Stimulated activated CD8-positive, alpha-beta memory T cell treated with anti-CD3 and anti-CD28 coated beads, Interleukin-2, amount 100 ng/mL, for 1 hour (primary cell): ENCODE results near the gene SYAP1.
A peak's percentile ranks its signal among the peaks of the same experiment; 100 is the strongest.
"Not testable (repeated sequence)": the region's sequence is repeated elsewhere in the genome, so short reads cannot be mapped to it uniquely, and the experiment has no call there.

ENCODE experiments used
- DNase-seq, 2 donors: peaks; one replicate each; pipeline ENCODE4 v3.0.0-alpha.2; 2020; ENCODE audit warnings: low read depth in 2 of 2

SYAP1 gene, protein sequence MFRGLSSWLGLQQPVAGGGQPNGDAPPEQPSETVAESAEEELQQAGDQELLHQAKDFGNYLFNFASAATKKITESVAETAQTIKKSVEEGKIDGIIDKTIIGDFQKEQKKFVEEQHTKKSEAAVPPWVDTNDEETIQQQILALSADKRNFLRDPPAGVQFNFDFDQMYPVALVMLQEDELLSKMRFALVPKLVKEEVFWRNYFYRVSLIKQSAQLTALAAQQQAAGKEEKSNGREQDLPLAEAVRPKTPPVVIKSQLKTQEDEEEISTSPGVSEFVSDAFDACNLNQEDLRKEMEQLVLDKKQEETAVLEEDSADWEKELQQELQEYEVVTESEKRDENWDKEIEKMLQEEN

DNA sequence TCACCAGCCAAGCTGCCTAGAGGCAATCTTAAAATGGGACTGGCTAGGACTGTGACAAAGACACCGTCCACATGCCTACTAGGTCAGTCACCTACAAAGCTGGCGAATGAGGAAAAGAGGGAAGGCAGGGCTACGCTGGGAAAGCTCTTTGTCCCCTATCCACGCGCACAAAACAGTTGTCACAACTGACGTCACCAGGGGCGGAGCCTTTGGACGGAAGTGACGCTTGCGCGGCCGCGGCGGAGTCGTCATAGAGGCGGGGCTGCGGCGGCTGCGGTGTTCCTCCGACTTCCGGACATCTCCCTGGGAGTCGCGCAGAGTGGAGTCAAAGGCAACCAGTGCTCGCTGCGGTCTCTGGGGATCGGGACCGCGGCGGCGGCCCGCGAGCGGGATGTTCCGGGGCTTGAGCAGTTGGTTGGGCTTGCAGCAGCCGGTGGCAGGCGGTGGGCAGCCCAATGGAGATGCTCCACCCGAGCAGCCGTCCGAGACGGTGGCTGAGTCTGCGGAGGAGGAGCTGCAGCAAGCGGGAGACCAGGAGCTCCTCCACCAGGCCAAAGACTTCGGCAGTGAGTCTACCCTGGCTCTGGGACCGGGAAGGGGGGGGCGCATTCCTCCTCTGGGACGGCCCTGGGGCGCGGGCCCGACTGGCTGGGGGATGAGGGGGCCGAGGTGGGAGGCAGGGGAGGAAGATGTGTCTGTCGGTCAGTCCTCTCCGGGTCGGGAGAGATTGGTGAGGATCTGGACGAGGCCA lies at the start of gene SYAP1:
SYAP1 (plus strand) TSS at position 279 of the 751 bp plus-strand sequence; CDS start at position 392, 113 bp downstream.
- peak; percentile 84 to 96 for DNase-seq

DNA sequence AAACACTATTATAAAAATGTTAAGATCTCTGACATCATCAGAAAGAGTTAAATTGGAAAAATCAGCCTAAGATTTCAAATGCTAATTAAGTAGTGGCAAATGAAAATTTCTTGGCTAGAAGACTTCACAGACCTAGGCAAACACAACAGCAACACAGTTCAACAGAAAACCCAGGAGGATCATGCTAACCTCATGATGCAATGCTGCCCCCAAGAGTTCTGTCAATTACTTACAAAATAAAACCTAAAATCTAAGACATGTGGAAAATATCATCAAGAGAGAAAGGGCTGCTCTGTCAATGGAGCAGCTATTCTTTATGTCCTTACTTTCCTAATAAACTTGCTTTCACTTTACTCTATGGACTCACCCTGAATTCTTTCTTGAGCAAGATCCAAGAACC lies 48.4 kb upstream of the SYAP1 start:
- DNase-seq, result no peak

DNA sequence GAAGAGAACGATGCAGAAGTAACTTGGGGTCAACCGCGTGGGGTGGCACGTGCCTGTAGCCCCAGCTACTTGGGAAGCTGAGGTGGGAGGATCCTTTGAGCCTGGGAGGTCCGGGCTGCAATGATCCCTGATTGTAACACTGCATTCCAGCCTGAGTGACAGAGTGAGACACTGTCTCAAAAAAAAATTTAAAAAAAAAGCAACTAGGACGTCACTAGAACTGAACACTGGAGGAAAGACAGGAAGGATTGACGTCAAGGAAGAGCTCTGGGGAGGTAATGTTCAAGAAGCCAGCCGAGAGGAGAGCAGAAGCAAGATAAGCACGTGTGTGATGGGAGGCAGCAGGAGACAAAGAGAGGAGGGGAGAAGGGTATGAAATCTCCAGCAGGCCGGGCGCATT lies 40.7 kb upstream of the SYAP1 start:
- no peak for DNase-seq

DNA sequence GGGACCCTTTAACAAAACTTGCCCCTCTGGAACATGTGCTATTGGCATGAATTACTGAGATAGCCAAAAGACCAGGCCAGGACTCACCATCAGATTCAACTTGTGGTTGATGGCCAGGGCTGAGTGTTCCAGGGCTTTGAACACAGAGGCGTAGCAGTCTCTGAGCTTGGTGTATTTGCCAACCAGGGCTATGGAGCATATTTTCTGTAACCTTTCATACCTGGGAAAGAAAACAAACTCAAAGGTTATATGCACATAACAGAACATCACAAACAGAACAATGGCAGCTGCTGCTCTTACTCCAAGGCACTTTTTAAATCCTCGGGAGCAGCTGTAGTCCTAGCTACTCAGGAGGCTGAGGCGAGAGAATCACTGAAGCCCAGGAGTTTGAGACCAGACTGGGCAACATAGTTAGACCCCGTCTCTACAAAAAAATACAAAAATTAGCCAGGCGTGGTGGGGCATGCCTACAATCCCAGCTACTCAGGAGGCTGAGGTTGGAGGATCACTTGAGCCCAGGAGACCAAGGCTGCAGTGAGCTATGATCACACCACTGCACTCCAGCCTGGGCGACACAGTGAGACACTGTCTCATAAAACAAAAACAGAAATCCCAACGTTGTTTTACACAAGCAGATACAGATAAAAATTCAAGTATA lies 36.3 kb upstream of the SYAP1 start:
- no peak for DNase-seq

DNA sequence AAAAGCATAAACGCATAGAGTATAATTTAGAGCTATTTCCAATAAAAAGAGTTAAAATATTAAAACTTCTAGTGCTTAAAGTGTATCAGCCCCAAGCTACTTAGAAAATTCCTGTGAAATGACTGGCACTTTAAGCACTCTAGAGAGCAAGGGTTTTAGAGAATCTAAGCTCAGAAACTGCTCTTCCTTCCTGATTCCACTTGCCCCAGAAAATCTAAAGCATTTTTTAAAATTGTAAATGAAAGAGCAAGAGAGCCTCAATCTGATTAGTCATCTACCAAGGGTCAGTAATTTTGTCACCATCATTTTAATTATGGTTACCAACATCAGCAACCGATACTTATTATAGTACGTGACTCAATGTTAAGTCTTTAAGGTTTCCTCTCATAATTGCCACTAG lies 31.9 kb upstream of the SYAP1 start:
- DNase-seq, result no peak

DNA sequence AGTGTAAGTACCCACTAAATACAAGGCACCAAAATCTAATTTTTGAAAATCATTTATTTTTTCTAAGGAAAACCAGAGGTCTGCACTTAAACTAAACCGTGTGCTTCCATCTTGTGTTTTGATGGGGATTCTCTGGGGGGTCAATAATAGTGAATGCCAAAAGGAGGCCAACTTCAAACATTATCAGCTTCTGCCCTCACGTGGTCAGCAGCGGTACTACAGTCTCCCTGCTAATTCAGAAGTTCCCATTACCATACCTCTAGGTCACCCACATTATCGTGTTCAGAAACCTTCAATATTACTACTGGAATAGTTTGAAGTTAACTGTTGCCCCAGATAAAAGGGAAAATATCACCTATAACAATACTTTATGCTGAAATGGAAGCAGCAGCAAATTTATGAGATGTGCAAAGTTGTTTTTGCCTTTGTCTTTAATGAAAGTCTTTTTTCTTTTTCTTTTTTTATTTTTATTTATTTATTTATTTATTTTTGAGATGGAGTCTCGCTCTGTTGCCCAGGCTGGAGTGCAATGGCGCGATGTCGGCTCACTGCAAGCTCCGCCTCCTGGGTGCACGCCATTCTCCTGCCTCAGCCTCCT lies 24.2 kb upstream of the SYAP1 start:
- DNase-seq, result peak; percentile 12 to 37

DNA sequence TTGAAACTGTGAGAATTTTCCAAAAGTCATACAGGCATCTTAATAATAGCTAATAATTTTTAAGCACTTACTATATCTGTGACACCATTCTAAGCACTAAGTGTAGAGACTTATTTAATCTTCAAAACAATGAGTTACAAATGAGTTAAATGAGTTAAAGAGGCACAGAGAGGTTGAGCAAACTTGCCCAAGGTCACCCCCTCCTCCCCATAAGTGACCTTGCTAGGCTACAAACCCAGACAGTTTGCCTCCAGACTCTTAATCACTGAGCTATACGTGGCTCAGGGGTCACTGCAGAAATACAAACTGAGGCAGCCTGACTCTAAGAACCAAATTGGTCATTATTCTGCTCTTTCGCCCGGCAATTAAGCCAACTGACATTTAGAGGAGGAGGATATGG lies 22.5 kb upstream of the SYAP1 start:
- no peak for DNase-seq

DNA sequence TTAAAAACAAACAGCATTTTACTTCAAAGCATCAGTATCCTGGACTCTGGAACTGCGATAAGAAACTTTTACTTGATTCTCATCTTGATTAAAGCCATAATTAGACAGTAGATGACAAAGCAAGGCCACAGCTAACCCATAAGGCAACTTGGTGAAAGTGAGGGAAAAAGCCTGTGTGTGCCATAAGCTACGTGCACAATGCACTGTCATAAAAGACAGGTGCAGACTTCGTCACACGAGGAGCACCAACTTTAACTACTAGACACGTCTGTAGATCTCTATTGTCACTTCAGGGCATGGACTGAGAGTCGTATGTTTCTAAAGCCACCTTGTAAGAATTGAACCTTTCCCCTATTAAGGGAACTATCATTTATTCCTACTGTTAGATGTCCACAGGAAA lies 20.0 kb upstream of the SYAP1 start:
- no peak for DNase-seq

DNA sequence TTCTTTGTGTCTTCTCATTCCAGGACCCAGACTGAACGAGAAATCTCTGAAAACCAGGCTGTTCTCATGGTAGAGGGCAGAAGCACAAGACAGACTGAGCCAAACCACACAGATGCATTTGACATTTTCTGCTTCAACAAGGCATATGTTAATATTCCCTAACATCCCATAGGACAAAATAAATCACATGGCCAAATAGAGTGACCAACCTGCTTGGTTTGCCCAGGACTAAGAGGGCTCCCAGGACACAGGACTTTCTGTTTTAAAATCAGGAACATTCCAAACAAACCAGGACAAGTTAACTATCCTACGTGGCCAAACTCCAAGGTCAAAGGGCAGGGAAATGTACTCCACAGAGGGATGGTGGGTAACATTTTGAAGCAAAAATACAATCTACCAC lies 18.7 kb upstream of the SYAP1 start:
- no peak for DNase-seq

DNA sequence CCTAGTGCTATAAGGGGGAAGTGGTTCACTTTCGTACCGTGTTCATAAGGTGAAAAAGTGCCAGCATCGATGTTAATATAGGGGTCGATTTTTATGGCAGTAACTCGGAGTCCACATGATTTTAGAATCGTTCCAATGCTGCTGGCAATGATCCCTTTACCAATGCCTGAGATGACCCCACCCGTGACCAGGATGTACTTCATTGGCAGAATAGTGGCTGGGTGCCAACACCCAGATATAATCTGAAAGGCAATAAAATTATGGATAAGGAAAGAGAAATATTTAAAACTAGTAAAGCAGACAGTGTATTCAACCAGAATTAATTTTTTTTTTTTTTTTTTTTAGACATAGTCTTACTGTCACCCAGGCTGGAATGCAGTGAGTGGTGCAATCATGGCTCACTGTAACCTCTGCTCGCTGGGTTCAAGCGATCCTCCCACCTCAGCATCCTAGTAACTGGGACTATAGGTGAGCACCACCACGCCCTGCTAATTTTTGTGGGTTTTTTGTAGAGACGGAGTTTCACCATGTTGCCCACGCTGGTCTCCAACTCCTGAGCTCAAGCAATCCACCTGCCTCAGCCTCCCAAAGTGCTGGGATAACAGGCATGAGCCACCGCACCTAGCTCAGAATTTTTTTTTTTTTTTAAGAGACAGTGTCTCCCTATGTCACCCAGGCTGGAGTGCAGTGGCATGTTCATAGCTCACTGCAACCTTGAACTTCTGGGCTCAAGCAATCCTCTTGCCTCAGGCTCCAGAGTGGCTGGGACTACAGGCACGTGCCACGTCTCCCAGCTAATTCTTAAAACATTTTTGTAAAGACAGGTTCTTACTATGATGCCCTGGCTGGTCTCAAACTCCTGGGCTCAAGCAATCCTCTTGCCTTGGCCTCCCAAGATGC lies 16.5 kb upstream of the SYAP1 start:
- DNase-seq, result no peak

DNA sequence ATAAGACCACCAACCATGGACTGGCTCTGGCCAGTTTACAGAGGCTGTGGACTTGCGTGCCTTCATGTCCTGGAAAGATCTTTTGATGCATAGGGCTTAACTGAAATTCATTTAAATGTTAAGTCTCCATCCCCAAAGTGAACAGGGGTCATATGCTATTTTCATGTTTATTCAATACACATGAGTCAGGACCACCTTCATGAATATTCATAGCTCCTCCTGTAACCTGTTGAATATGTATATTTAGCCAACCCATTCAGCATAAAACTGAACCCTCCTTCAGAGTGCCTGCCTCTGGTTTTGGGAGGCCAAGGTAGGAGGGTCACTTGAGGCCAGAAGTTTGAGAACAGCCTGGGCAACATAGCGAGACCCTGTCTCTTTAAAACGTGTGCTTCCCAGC lies 14.0 kb upstream of the SYAP1 start:
- no peak for DNase-seq

DNA sequence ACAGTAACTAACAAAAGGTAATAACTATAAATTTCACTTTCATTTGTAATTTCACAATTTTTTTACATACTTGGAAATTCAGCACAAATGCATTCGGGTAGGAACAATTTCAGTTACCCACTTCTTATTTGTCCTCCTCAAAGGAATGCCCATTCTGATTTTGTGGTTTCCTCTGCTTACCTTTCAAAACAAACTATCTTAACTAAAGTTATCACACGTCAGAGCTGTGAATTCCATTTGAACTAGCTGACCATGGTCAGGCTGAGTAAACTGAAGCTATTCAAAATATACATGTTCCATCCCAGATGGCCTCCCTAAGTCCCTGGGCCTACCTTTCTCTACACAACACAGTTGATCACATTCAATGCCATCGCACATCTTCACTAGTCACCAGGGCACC lies 11.4 kb upstream of the SYAP1 start:
- DNase-seq, result no peak

DNA sequence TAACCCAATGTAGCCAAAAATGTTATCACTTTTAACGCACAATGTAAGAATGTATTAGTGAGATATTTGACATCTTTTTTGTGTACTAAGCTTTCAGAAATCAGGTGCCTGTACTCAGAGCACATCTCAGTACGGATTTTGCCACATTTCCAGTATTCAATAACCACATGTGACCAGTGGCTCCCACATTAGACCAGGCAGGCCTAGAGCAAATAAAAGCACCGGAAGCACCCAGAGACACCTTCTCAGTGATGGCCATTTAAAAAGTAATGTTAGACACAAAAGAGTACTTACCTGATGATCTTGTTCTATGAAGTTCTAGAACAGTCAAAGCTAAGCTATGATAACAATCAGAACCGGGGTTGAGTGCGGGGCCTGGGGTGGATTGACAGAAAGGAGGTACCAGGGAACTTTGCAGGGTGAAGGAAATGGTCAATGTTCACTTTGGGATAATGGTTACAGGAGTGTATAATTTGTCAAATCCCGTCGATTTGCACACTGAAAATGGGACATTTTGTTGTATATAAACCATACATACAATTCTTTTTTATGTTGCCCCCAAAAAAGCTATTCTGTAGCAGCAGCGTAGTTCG lies 8.1 kb upstream of the SYAP1 start:
- DNase-seq, result no peak

DNA sequence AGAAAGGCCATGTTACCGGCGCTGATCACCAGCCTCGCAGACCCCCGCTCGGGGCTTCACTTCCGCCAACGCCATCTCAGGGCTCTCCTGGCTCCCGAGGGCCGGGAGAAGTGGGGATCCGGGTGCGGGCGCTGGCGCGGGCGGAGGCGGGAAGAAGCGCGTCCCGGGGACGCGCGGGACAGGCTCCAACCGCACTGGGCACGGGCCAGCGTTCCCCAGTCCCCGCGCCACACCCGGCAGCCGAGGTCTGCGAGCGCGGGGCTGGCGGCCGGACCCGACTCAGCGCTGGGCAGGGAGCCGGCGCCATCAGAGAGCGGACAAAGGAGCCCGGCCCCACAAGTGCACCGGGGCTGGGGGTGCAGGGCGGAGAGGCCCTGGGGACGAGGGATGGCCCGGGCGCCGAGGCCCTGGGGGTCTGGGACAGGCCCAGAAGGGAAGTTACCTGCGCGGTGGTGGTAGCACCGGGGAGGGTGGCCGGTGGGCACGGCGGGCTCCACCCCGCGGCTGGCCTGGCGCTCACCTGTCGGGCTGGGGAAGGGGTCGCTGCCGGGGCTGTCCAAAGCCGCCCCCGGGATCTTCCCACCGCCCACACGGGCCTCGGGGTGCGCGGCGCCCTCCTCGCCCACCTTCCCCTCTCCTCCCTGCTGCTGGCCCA lies 7.4 kb upstream of the SYAP1 start:
- DNase-seq, result no peak

DNA sequence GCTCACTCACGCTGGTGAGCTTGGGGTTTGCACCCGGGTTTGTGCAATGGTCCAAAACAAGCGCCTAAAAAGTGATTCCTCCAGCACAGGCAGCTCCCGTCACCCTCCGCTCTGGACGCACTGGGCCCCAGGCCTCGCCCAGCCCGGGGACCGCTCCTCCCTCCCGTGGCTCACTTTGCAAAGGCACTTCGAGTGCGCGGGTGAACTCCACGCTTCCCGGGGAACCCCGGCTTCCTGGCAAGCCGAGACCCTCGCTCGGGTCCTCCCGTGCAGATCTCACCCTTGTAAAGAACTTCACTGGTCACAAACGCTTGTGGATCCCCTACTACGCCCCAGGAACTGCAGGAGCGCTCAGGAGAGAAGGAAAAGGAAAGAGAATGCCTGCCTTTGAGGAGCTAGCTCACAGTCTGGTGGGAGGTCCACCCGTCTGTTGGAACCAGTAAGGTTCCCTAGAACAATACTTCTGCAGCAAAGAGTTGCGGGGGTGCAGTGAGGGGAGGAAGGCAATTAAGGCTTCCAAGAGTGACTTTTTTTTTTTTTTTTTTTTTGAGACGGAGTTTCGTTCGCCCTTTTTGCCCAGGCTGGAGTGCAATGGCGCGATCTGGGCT lies 6.8 kb upstream of the SYAP1 start, which contains the start of gene CTPS2:
CTPS2 (minus strand) TSS at position 122 of the 608 bp plus-strand sequence. CDS start 9,767 bp downstream, outside the sequence.
- DNase-seq, result no peak

DNA sequence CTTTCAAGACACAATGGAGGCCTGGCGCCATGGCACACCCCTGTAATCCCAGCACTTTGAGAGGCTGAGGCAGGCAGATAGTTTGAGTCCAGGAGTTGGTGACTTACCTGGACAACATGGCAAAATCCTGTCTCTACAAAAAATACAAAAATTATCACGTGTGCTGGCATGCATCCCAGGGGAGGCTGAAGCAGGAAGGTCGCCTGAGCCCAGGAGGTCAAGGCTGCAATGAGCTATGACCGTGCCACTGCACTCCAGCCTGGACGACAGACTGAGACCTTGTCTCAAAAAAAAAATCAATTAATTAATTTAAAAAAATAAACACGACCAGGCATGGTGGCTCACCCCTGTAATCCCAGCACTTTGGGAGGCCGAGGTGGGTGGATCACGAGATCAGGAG lies 4.9 kb upstream of the SYAP1 start:
- DNase-seq, result no peak

DNA sequence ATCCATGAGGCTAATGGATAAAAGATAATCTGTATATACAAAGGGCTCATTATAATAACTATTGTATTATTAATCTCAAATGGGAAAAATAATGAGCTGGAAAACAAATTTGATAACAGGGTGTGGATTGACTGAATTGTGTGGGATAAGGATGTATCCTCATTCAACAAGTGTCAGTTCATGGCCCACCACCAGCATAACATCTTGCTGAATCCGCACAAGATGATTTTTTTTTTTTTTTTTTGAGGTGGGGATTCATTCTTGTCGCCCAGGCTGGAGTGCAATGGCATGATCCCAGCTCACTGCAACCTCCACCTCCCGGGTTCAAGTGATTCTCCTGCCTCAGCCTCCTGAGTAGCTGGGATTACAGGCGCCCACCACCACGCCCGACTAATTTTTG lies 3.8 kb upstream of the SYAP1 start:
- not testable (repeated sequence) for DNase-seq

DNA sequence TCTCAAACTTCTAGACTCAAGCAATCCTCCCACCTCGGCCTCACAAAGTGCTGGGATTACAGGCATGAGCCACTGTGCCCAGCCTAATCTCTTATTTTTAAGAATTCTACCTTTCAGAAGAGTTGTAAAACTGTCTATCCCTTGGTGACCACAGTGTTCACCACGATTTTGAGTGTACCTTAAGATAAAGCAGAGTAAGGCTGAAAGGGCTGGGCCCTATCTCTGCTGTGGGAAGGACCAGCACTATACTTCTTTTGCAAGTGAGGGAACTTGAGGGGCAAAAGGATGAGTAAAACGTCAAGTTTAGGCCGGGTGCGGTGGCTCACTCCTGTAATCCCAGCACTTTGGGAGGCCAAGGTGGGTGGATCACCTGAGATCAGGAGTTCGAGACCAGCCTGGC lies 3.0 kb upstream of the SYAP1 start:
- DNase-seq, result not testable (repeated sequence)

DNA sequence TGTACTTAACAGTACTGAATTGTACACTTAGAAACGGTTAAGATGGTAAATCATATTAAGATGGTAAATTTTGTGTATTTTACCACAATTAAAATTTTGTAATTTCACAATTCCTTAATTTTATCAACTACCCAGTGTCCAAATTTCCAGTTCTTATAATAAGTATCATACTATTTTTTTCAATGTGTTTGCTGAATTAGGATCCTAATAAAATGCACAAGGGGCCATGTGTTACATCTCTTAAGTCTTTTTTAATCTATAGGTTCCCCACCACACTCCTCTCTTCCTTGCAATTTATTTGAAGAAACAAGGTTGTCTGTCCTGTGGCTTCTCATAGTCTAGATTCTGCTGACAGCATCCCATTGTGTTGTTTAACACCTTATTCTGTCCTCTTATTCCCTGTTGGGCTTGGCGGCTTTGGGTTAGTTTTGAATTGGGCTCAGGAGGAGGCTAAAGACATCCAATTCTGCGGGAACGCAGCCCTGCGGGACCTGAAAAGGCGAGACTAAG lies 533 bp upstream of the SYAP1 start:
- no peak for DNase-seq

DNA sequence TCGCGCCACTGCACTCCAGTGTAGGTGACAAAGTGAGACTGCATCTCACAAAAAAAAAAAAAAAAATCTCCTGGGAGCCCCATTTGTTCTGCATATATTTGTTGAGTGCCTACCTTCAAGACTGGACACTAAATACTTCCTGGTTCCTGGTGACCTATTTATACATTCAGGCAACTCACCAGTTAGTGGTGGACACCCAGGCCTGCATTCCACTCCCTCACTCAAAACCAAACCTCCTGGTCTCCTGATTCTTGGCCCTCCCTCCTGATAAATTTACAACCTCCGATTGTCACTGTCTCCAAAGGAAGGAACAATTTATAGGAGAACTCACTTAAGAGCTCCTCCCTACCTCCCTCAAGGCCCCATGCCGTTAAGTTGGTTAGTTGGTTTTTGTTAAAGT lies 3.1 kb downstream of the SYAP1 start:
- DNase-seq, result no peak
